GM23338 (cell line): Measurements from ENCODE around the gene RALGPS1. TPM values are rescaled to one million over a fixed set of nuclear protein-coding genes. Genes with fewer than 3 reads are reported as not detected.

Experiments used
- CREB1 ChIP-seq: fragments of 250-450 bp; sonication (Bioruptor Pico); IDR thresholded peaks from 2 replicates; pipeline ENCODE4 v1.5.0; 2020; ENCODE audit warnings: low read depth, mild to moderate bottlenecking, moderate library complexity
- EZH2 ChIP-seq: fragments of 200-600 bp; sonication (generic); IDR thresholded peaks from one replicate; pipeline ENCODE4 v1.8.0; 2017; ENCODE audit warnings: antibody characterized with exemption, mild to moderate bottlenecking, low read depth; ENCODE audit not compliant: unreplicated experiment
- EZH2phosphoT487 ChIP-seq: fragments of 200-600 bp; sonication (generic); IDR thresholded peaks from one replicate; pipeline ENCODE4 v1.8.1; 2018; ENCODE audit warnings: antibody characterized with exemption; ENCODE audit not compliant: unreplicated experiment
- JUNB ChIP-seq: IDR thresholded peaks from one replicate; pipeline ENCODE4 v1.6.1; 2016; ENCODE audit warnings: antibody characterized with exemption; ENCODE audit not compliant: unreplicated experiment
- POLR2AphosphoS5 ChIP-seq: IDR thresholded peaks from 2 replicates; pipeline ENCODE4 v1.6.1; 2016; ENCODE audit warnings: antibody characterized with exemption, low read depth
- ZNF114 ChIP-seq: fragments of 250-450 bp; sonication (Bioruptor Pico); IDR thresholded peaks from 2 replicates; pipeline ENCODE4 v1.5.0; 2020; ENCODE audit warnings: mild to moderate bottlenecking, moderate library complexity
- ZNF331 ChIP-seq: fragments of 250-450 bp; sonication (Bioruptor Pico); IDR thresholded peaks from 2 replicates; pipeline ENCODE4 v1.5.0; 2020; ENCODE audit warnings: low read depth, mild to moderate bottlenecking, moderate library complexity
- ZNF462 ChIP-seq: fragments of 250-450 bp; sonication (Bioruptor Pico); IDR thresholded peaks from 2 replicates; pipeline ENCODE4 v1.5.0; 2020; ENCODE audit warnings: mild to moderate bottlenecking, moderate library complexity
- polyA plus RNA-seq: library from polyadenylated mRNA; unstranded; fragments of >200 nt; fragmentation: Nextera tagmentation; extraction: Ambion mirVana; gene quantifications from 2 replicates; pipeline ENCODE4 v1.2.1, GENCODE V29; 2016
- total RNA-seq: library from RNA; depleted of rRNA; stranded (reverse); fragments of >200 nt; shearing (Covaris generic); gene quantifications from 2 replicates; pipeline ENCODE4 v1.2.3, GENCODE V29; 2014
- TF ChIP-seq, protein P1 (sequence below): IDR thresholded peaks from 2 replicates; pipeline ENCODE4 v1.6.1; 2016; ENCODE audit warnings: antibody characterized with exemption

The RALGPS1 gene
- total and polyA plus RNA-seq, 2 experiments from 2014 or later = 18.2 to 57.1 TPM

DNA sequence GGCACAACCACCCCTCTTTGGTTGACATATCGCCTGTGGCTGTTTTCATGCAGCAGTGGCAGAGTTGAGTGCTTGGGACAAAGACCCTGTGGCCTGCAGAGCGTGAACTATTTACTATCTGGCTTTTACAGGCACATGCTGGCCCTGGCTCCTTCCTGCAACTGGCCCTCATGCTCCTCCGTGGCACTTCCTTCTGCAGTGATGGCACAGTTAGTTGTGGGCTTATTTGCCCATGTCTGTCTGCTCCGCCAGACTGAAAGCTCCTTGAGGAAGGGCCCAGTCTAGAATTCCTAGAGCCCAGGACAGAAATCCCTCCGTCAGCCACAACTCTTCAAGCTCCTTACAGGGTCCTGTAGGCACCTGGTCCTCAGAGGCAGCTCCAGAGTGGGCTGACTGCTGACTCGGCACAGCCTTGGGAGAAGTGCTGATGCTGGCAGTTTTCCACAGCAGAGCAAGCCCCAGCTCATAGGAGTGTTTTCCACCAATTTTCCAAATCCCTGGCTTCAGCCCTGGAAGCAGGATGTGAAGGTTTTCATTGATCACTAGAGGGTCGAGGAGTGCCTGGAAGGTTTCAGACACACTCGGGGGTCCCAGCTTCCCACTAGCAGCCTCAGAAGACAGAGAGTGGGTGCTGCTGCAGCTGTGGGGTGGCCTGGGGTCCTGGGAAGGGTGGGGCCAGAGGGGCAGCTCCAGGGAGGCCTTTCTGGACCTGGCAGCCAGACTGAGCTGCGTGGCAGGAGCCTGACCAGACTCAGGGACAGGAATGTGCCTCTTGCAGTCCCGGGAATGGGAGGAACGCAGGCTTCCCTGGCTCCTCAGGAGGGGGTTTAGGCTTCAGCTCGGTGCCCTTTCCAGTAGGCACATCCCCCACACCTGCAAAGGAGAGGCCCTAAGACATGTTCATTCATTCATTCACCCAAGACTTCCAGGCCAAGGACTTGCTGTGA is 264.4 kb downstream of the RALGPS1 start (continued):
- TF ChIP-seq, protein P1, sequence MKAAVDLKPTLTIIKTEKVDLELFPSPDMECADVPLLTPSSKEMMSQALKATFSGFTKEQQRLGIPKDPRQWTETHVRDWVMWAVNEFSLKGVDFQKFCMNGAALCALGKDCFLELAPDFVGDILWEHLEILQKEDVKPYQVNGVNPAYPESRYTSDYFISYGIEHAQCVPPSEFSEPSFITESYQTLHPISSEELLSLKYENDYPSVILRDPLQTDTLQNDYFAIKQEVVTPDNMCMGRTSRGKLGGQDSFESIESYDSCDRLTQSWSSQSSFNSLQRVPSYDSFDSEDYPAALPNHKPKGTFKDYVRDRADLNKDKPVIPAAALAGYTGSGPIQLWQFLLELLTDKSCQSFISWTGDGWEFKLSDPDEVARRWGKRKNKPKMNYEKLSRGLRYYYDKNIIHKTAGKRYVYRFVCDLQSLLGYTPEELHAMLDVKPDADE = no peak
- TF ChIP-seq EZH2phosphoT487 = no peak
- TF ChIP-seq ZNF114 (CRISPR knock-in tag) = no peak
- TF ChIP-seq EZH2 = no peak
- TF ChIP-seq POLR2AphosphoS5 = no peak
- no peak for TF ChIP-seq CREB1
- no peak for TF ChIP-seq JUNB
- TF ChIP-seq ZNF331 (CRISPR knock-in tag) = no peak
- TF ChIP-seq ZNF462 (CRISPR knock-in tag) = no peak
